Muscle of leg (tissue), 11 donors: Measurements from ENCODE around the gene TMEM200B. TPM values are rescaled to one million over a fixed set of nuclear protein-coding genes. Genes with fewer than 3 reads are reported as not detected.

Source experiments
- DNase-seq: peaks from one replicate; pipeline ENCODE4 v3.0.0; 2013
- H3K27ac ChIP-seq: one replicate; pipeline ENCODE4 v1.5.1; 2013; ENCODE audit warnings: mild to moderate bottlenecking, low read length, control low read depth
- H3K27me3 ChIP-seq: one replicate; pipeline ENCODE4 v1.6.1; 2013; ENCODE audit warnings: low read length; ENCODE audit not compliant: control insufficient read depth, insufficient read depth
- H3K36me3 ChIP-seq: one replicate; pipeline ENCODE4 v1.6.1; 2013; ENCODE audit warnings: low read length; ENCODE audit not compliant: control insufficient read depth, insufficient read depth
- H3K4me1 ChIP-seq: one replicate; pipeline ENCODE4 v1.6.1; 2013; ENCODE audit warnings: low read length; ENCODE audit not compliant: control insufficient read depth, insufficient read depth
- H3K4me3 ChIP-seq: one replicate; pipeline ENCODE4 v1.5.1; 2013; ENCODE audit warnings: low read length, control low read depth
- H3K9me3 ChIP-seq: replicated peaks from 2 replicates; pipeline ENCODE4 v1.6.1; 2013; ENCODE audit warnings: low read depth, low read length; ENCODE audit not compliant: control insufficient read depth
- WGBS: methylation state at CpG from one replicate; pipeline ENCODE4 v1.1.5; 2013; ENCODE audit warnings: missing lambda C conversion rate; ENCODE audit not compliant: insufficient coverage; 5-methylcytosine and 5-hydroxymethylcytosine counted together
- polyA plus RNA-seq, 8 donors: library from polyadenylated mRNA; unstranded; fragments of 120-200 nt; gene quantifications; one replicate each; pipeline versions ENCODE4 v1.2.1 to v1.2.3, GENCODE V29; 2013; ENCODE audit warnings: inconsistent platforms in 1 of 8, low replicate concordance in 1 of 8; ENCODE audit not compliant: insufficient read length in 8 of 8, insufficient read depth in 1 of 8
- total RNA-seq: library from RNA; stranded (reverse); fragments of 120-200 nt; gene quantifications from one replicate; pipeline ENCODE4 v1.2.4, GENCODE V29; 2013

The TMEM200B gene
- total and polyA plus RNA-seq, 9 donors, result 5.9 to 11.3 (median 9.1) TPM

DNA sequence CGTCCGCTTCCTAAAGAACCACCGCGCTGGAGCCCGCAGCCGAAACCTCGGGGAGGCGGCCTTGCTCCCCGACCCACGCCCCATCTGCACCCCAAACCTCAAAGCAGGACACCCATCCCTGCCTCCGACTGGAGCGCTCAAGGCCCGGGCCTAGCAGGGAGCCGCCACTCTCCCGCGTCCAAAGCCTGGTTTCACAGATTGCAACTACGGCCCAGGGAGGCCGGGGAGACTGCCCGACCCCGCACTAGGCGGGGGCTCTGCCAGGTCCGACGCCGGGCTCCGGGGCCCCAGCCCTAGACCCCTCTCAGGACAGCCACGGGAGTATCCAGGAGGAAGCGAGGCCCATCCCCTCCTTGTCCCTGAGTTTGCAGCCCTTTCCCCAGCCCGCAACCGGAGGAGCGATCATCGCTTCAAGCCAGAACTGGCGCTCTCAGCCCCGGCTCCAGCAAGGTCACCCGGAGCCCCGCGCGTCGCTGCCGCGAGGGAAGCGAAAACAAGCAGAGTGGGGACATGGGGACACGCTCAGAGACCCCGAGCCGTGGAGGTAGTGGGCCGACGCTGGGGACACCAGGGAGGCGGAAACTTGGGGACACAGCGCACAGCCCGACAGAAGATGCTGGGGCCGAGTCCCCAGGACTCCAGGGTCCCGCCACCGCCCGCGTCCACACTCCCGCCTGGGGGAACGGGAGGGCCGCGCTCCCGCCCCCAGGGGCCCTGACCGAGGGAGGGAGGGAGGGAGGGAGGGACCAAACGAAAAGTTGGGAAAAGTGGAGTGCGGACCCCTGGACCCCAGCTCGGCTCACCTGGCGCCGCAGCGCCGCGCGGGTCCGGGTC lies 433 bp downstream of the TMEM200B start:
- peak; percentile 60 for DNase-seq
- 3% methylated on average over 69 of the region's 70 CpGs for WGBS
- peak overlapping the region; percentile 99 for H3K27ac ChIP-seq
- no peaks in the 10 kb centered on the region for H3K9me3 ChIP-seq
- H3K4me3 ChIP-seq, result peak overlapping the region; percentile 50
- H3K27me3 ChIP-seq, result peaks cover 64% of the 10 kb centered on the region
- no peaks in the 10 kb centered on the region for H3K36me3 ChIP-seq
- H3K4me1 ChIP-seq, result peaks cover 35% of the 10 kb centered on the region

GRCh38 chr1:29122682-29123052 lies 1.0 kb downstream of the TMEM200B start:
- peaks cover 62% of the 10 kb centered on the region for H3K27me3 ChIP-seq
- H3K27ac ChIP-seq, result peak overlapping the region; percentile 99
- DNase-seq, result peak; percentile 87
- peak overlapping the region; percentile 50 for H3K4me3 ChIP-seq
- 3% methylated on average over 27 of the region's 34 CpGs for WGBS
- H3K9me3 ChIP-seq, result no peaks in the 10 kb centered on the region
- H3K4me1 ChIP-seq, result peaks cover 35% of the 10 kb centered on the region
- no peaks in the 10 kb centered on the region for H3K36me3 ChIP-seq

GRCh38 chr1:29121936-29122681 lies 1.6 kb downstream of the TMEM200B start:
- WGBS, result under 1% methylated on average over 78 of the region's 81 CpGs
- Histone ChIP-seq H3K36me3 (no peaks in the 10 kb centered on the region), H3K27ac (peak overlapping the region; percentile 99), H3K4me3 (peak overlapping the region; percentile 50), H3K27me3 (peaks cover 60% of the 10 kb centered on the region), H3K4me1 (peaks cover 35% of the 10 kb centered on the region), H3K9me3 (no peaks in the 10 kb centered on the region)
- peak; percentile 82 for DNase-seq

- 1% methylated on average over 59 of the region's 59 CpGs for WGBS
- Histone ChIP-seq H3K27me3 (peaks cover 60% of the 10 kb centered on the region), H3K27ac (no peak overlapping the region), H3K36me3 (no peaks in the 10 kb centered on the region), H3K4me1 (peaks cover 35% of the 10 kb centered on the region), H3K9me3 (no peaks in the 10 kb centered on the region), H3K4me3 (peak overlapping the region; percentile 50)
- DNase-seq, result no peak
These were observed 2.2 kb downstream of the TMEM200B start for GRCh38 chr1:29121516-29121935.

- peaks cover 35% of the 10 kb centered on the region for H3K4me1 ChIP-seq
- peak overlapping the region; percentile 42 for H3K27ac ChIP-seq
- WGBS, result 16% methylated on average over 42 of the region's 42 CpGs
- H3K4me3 ChIP-seq, result no peak overlapping the region
- peak; percentile 77 for DNase-seq
- H3K9me3 ChIP-seq, result no peaks in the 10 kb centered on the region
- peaks cover 55% of the 10 kb centered on the region for H3K27me3 ChIP-seq
- H3K36me3 ChIP-seq, result no peaks in the 10 kb centered on the region
These were observed 2.7 kb downstream of the TMEM200B start for GRCh38 chr1:29120947-29121485.

GRCh38 chr1:29120367-29120766 lies 3.3 kb downstream of the TMEM200B start:
- Histone ChIP-seq H3K27ac (no peak overlapping the region), H3K4me1 (peaks cover 29% of the 10 kb centered on the region), H3K9me3 (no peaks in the 10 kb centered on the region), H3K36me3 (no peaks in the 10 kb centered on the region), H3K4me3 (no peak overlapping the region), H3K27me3 (peaks cover 51% of the 10 kb centered on the region)
- WGBS, result 100% methylated on average over 2 of the region's 6 CpGs
- no peak for DNase-seq

GRCh38 chr1:29119121-29119929 lies 4.4 kb downstream of the TMEM200B start:
- no peaks in the 10 kb centered on the region for H3K36me3 ChIP-seq
- H3K4me3 ChIP-seq, result no peak overlapping the region
- H3K9me3 ChIP-seq, result no peaks in the 10 kb centered on the region
- H3K27me3 ChIP-seq, result peaks cover 40% of the 10 kb centered on the region
- peak overlapping the region; percentile 20 for H3K27ac ChIP-seq
- peak; percentile 77 for DNase-seq
- H3K4me1 ChIP-seq, result peaks cover 23% of the 10 kb centered on the region
- 20% methylated on average over 3 of the region's 12 CpGs for WGBS

- H3K4me3 ChIP-seq, result no peak overlapping the region
- H3K27me3 ChIP-seq, result peaks cover 22% of the 10 kb centered on the region
- H3K9me3 ChIP-seq, result no peaks in the 10 kb centered on the region
- H3K27ac ChIP-seq, result no peak overlapping the region
- no peak for DNase-seq
- H3K36me3 ChIP-seq, result no peaks in the 10 kb centered on the region
- WGBS, result no CpG with 5 or more reads among the region's 2 CpGs
- H3K4me1 ChIP-seq, result peaks cover 12% of the 10 kb centered on the region
These were observed 6.3 kb downstream of the TMEM200B start for GRCh38 chr1:29117381-29117780.

DNA sequence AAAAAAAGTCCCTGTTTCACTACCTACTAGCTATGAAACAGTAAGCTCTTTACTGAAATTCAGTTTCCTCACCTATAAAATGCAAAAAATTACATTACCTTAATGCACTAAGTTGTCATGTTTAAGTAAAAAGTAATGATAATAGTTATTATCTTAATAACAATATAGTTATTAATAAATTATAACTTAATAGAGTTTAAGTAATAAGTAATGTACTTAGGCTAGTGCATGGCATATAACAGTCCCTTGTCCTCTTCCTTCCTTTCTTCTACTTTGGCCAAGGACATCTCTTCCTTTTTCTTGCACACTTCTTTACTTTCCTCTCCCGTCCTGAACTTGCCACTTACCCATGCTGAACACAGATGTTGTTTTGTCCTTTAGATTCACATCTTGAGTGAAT lies 9.0 kb downstream of the TMEM200B start:
- no peaks in the 10 kb centered on the region for H3K36me3 ChIP-seq

More for the DNA sequence above, 9.0 kb downstream of the TMEM200B start:
- Histone ChIP-seq H3K9me3 (no peaks in the 10 kb centered on the region), H3K27ac (no peak overlapping the region), H3K4me3 (no peak overlapping the region), H3K4me1 (no peaks in the 10 kb centered on the region), H3K27me3 (no peaks in the 10 kb centered on the region)
- DNase-seq, result no peak
- no CpG with 5 or more reads among the region's 1 CpG for WGBS
